ENCODE results near the gene ROMO1.

- no peak for TF ChIP-seq CTCF (IDR thresholded peaks at IDR 0.05; ENCODE audit: low read depth, low read length)
- no peak for TF ChIP-seq EZH2phosphoT487 (IDR thresholded peaks at IDR 0.05; ENCODE audit: low read depth)
Measured at GRCh38 chr20:35702051-35702823, 3.0 kb downstream of the ROMO1 start.
